GM18508 (cell line): ENCODE results near the gene KIR2DL4.
"Not testable (repeated sequence)": the region's sequence is repeated elsewhere in the genome, so short reads cannot be mapped to it uniquely, and the experiment has no call there.

ENCODE experiments used
- ATAC-seq: cut with Tn5 transposase; IDR thresholded peaks from one replicate; pipeline ENCODE4 v1.9.1; 2021; ENCODE audit warnings: moderate number of reproducible peaks; ENCODE audit not compliant: insufficient read depth, unreplicated experiment

Gene KIR2DL4

DNA sequence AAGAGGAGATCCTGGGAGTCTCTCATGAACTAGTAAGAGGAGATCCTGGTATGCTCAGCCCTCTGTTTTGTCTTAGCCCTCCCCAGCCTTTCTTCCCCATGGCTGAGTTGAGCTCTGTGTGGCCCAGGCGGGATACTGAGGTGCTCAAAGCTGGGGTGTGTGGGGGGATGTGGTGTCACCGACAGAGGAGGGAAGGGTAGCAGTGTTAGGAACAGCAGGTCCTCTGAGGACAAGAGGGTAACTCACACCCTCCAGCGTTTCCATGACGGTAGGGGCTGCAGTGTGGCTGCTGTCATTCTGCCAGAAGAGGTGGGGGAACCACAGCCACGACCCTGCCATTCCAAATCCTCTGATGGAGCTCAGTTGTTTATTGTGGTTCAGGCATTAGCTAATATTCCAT is 691 bp downstream of the KIR2DL4 start:
- no peak for ATAC-seq

DNA sequence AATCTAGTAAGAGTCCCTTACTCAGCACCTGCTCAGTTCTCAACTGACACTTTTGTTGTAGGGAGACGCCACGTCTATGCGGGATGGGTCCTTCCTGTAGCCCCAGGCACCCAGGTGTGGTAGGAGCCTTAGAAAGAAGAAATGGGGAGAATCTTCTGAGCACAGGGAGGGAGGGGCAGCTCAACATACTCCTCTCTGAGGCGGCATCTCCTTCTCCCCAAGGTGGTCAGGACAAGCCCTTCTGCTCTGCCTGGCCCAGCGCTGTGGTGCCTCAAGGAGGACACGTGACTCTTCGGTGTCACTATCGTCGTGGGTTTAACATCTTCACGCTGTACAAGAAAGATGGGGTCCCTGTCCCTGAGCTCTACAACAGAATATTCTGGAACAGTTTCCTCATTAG is 1.2 kb downstream of the KIR2DL4 start:
- ATAC-seq = no peak

DNA sequence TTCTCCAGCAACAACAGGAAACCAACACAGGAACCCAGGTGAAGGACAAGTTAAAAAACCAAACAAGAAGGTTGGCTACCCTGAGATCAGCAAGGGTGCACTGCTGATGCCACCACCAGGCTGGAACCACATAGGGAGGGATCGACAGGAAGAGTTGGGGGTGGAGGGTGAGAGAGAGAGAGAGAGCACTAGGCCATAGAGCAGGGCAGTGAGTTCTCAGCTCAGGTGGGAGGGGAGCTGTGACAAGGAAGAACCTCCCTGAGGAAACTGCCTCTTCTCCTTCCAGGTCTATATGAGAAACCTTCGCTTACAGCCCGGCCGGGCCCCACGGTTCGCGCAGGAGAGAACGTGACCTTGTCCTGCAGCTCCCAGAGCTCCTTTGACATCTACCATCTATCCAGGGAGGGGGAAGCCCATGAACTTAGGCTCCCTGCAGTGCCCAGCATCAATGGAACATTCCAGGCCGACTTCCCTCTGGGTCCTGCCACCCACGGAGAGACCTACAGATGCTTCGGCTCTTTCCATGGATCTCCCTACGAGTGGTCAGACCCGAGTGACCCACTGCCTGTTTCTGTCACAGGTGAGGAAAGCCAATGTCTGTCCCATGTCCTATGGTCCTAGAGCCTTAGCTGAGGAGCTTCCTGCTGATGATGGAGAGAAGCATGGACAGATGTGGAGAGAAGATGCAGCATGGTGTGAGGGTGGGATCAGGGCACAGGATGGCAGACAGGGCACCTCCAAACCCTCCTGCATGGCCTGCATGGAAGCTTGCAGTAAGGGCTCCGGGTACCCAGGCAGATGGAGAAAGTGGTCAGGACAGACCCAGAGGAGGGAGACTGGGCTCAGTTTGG is 2.5 kb downstream of the KIR2DL4 start:
- ATAC-seq = no peak

DNA sequence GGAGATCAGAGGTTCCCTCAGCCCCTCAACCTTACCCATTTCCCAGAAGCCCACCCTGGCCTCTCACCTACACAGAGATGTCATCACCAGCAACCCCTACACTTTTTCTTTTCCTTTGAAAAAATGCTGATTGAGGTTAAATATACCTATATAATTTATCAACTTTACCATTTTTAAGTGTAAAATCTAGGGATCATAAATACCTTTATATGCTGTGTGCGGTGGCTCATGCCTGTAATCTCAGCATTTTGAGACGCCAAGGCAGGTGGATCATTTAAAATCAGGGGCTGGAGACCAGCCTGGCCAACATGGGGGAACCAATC is 3.1 kb downstream of the KIR2DL4 start:
- no peak for ATAC-seq

DNA sequence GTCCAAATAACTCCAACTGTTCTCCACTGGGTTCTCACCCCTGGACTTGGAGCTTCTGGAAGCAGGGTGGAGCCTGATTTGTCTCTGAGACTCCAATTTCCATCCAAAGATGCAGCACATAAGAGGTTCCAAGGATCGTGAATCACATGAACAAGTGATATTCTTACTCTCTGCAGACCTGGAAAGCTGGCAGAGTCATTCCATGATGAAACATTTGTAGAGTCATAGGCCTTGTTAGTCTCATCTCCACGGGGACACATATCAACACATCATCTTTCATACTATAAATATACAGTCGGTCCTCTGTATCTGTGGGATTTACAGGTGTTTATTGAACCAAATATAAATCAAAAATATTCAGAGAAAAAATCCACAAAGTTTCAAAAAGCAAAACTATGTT is 11.2 kb downstream of the KIR2DL4 start:
- not testable (repeated sequence) for ATAC-seq

DNA sequence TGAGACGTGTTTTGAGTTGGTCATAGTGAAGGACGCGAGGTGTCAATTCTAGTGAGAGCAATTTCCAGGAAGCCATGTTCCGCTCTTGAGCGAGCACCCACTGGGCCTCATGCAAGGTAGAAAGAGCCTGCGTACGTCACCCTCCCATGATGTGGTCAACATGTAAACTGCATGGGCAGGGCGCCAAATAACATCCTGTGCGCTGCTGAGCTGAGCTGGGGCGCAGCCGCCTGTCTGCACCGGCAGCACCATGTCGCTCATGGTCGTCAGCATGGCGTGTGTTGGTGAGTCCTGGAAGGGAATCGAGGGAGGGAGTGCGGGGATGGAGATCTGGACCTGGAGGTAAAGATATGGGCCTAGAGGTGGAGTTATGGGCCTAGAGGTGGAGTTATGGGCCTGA is 12.8 kb downstream of the KIR2DL4 start, which contains the start of gene KIR3DL1:
KIR3DL1 (plus strand) TSS at position 218 of the 400 bp plus-strand sequence.
- not testable (repeated sequence) for ATAC-seq

DNA sequence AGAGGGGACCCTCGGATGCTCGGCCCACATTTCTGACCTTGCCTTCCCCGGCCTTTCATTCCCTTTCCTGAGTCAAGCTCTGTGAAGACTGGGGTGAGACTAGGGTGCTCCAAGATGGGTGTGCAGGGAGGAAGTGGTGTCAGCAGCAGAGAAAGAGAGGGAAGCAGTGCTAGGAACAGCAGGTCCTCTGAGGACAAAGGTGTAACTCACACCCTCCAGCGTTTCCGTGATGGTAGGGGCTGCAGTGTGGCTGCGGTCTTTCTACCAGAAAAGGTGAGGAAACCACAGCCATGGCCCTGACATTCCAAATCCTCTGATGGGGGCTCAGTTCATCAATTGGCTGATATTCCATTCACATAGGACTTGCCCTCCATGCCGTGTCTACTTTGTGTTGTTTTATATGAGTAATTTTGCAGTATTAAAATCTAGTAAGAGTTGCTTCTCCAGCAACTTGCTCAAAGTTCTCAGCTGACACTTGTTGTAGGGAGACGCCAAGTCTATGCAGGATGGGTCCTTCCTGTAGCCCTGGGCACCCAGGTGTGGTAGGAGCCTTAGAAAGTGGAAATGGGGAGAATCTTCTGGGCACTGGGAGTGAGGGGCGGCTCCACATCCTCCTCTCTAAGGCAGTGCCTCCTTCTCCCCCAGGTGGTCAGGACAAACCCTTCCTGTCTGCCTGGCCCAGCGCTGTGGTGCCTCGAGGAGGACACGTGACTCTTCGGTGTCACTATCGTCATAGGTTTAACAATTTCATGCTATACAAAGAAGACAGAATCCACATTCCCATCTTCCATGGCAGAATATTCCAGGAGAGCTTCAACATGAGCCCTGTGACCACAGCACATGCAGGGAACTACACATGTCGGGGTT is 14.5 kb downstream of the KIR2DL4 start:
- no peak for ATAC-seq

DNA sequence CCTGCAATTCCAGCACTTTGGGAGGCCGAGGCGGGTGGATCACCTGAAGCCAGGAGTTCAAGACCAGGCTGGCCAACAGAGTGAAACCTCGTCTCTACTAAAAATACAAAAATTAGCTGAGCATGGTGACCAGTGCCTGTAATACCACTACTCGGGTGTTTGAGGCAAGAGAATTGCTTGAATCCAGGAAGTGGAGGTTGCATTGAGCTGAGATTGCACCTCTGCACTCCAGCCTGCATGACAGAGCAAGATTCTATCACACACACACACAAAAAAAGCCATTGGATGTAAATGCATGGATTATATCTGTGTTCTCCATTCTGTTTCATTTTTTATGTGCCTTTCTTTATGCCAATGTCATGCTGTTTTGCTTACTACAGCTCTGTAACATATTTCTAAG is 21.0 kb downstream of the KIR2DL4 start:
- not testable (repeated sequence) for ATAC-seq

DNA sequence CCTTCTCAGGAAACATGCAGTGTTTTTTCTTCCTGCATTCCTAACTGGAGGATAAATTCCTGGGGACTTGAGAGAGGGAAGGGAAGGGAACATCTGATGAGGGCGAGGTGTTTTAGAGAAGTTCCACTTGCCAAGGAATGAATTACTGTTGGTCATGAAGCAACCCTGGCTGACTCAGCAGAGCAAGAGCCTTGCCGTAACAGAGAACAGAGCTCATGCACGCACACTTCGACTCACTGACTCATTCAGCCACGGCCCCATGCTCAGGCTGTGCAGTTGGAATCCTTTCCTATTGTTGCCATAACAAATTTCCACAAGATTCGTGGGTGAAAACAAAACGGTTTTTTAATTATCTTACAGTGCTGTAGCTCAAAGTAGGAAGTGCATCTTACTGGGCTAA is 21.9 kb downstream of the KIR2DL4 start:
- not testable (repeated sequence) for ATAC-seq

DNA sequence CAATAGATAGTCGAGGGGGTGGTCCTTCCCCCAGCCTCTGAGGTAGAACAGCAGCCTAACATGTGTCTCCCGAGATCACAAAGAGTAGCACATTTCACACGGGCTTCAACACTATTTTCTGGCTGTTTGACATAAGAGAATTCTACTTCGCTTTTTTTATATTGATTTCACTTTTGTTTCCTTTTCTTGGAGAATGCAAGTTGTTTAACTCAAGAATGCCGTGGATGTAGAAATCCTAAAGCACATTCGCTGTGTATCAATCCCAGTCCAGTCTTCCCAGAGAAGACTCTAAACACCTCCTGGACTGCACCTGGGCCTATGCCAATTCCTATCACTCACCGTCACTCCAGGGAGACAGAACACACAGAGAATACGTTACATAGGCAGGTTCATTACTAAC is 24.7 kb downstream of the KIR2DL4 start:
- not testable (repeated sequence) for ATAC-seq

DNA sequence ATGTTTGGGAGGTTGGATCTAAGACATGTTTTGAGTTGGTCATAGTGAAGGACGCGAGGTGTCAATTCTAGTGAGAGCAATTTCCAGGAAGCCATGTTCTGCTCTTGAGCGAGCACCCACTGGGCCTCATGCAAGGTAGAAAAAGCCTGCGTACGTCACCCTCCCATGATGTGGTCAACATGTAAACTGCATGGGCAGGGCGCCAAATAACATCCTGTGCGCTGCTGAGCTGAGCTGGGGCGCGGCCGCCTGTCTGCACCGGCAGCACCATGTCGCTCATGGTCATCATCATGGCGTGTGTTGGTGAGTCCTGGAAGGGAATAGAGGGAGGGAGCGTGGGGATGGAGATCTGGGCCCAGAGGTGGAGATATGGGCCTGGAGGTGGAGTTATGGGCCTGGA is 29.1 kb downstream of the KIR2DL4 start, which contains the start of gene KIR2DS4:
KIR2DS4 (plus strand) TSS at position 181 of the 400 bp plus-strand sequence.
- ATAC-seq = not testable (repeated sequence)

DNA sequence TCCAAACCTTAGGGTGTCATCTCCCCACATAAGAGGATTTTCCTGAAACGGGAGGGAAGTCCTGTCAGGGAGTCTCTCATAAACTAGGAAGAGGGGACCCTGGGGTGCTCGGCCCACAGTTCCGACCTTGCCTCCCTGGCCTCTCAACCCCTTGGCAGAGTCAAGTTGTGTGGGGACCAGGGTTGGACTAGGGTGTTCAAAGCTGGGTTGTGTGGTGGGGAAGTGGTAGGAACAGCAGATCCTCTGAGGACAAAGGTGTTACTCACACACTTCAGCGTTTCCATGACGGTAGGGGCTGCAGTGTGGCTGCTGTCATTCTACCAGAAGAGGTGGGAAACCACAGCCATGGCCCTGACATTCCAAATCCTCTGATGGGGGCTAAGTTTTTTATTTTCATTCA is 31.7 kb downstream of the KIR2DL4 start:
- not testable (repeated sequence) for ATAC-seq

DNA sequence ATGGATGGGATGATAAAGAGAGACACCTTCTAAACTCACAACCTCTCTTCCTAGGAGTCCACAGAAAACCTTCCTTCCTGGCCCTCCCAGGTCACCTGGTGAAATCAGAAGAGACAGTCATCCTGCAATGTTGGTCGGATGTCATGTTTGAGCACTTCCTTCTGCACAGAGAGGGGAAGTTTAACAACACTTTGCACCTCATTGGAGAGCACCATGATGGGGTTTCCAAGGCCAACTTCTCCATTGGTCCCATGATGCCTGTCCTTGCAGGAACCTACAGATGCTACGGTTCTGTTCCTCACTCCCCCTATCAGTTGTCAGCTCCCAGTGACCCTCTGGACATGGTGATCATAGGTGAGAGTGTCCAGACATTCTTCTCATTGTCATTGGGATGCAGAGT is 34.1 kb downstream of the KIR2DL4 start:
- ATAC-seq = not testable (repeated sequence)

DNA sequence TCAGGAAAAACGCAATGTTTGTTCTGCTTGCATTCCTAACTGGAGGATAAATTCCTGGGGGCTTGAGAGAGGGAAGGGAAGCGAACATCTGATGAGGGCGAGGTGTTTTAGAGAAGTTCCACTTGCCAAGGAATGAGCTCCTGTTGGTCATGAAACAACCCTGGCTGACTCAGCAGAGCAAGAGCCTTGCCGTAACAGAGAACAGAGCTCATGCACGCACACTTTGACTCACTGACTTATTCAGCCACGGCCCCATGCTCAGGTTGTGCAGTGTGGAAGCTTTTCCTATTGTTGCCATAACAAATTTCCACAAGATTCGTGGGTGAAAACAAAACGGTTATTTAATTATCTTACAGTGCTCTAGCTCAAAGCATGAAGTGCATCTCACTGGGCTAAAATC is 39.8 kb downstream of the KIR2DL4 start:
- ATAC-seq = not testable (repeated sequence)

DNA sequence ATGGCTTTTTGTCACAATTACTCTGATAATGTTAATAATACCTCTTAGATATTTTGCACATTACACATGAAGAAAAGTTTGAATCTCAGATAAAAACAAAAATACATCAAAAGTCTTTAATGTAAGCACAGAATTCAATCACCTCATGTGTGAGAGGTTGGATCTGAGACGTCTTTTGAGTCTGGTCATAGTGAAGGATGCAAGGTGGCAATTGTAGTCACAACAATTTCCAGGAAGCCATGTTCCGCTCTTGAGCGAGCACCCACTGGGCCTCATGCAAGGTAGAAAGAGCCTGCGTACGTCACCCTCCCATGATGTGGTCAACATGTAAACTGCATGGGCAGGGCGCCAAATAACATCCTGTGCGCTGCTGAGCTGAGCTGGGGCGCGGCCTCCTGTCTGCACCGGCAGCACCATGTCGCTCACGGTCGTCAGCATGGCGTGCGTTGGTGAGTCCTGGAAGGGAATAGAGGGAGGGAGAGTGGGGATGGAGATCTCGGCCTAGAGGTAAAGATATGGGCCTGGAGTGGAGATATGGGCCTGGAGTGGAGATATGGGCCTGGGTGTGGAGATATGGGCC is 46.7 kb downstream of the KIR2DL4 start, which contains the start of gene KIR3DL2:
KIR3DL2 (plus strand) TSS at position 383 of the 580 bp plus-strand sequence; CDS start at position 416, 33 bp downstream.
- not testable (repeated sequence) for ATAC-seq

DNA sequence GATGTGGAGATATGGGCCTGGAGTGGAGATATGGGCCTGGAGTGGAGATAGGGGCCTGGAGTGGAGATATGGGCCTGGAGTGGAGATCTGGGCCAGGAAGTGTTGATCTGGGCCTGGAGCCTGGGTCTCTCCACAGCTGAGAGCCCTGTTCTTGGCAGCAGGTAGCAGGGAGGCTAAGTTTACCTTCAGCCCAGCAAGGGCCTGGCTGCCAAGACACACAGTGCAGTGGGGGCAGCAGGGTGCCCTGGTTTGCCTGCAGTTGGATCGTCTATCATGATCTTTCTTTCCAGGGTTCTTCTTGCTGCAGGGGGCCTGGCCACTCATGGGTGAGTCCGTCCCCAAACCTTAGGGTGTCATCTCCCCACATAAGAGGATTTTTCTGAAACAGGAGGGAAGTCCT is 47.5 kb downstream of the KIR2DL4 start:
- ATAC-seq = no peak

DNA sequence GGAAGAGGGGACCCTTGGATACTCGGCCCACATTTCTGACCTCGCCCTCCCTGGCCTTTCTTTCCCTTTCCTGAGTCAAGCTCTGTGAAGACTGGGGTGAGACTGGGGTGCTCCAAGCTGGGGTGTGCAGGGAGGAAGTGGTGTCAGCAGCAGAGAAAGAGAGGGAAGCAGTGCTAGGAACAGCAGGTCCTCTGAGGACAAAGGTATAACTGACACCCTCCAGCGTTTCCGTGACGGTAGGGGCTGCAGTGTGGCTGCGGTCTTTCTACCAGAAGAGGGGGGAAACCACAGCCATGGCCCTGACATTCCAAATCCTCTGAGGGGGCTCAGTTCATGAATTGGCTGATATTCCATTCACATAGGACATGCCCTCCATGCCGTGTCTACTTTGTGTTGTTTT is 47.9 kb downstream of the KIR2DL4 start:
- ATAC-seq = no peak

DNA sequence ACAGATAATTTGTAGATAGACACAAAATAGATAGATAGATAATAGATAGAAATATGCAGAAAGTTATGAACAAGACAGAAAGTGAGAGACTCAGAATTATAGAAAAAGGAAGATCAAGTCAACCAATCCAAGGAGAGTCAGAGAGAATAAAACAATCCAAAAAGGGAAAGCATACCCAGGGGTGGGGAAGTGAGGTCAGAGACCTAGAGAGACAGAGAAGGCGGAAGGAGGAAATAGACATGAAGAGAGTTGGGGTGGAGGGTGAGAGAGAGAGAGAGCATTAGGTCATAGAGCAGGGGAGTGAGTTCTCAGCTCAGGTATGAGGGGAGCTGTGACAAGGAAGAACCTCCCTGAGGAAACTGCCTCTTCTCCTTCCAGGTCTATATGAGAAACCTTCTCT is 51.8 kb downstream of the KIR2DL4 start:
- not testable (repeated sequence) for ATAC-seq

DNA sequence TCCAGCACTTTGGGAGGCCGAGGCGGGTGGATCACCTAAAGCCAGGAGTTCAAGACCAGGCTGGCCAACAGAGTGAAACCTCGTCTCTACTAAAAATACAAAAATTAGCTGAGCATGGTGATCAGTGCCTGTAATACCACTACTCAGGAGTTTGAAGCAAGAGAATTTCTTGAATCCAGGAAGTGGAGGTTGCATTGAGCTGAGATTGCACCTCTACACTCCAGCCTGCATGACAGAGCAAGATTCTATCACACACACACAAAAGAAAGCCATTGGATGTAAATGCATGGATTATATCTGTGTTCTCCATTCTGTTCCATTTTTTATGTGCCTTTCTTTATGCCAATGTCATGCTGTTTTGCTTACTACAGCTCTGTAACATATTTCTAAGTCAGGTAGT is 55.1 kb downstream of the KIR2DL4 start:
- not testable (repeated sequence) for ATAC-seq

DNA sequence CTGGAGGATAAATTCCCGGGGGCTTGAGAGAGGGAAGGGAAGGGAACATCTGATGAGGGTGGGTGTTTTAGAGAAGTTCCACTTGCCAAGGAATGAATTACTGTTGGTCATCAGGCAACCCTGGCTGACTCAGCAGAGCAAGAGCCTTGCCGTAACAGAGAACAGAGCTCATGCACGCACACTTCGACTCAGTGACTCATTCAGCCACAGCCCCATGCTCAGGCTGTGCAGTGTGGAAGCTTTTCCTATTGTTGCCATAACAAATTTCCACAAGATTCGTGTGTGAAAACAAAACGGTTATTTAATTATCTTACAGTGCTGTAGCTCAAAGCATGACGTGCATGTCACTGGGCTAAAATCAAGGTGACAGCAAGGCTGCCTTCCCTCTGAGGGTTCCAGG is 56.0 kb downstream of the KIR2DL4 start:
- ATAC-seq = not testable (repeated sequence)

DNA sequence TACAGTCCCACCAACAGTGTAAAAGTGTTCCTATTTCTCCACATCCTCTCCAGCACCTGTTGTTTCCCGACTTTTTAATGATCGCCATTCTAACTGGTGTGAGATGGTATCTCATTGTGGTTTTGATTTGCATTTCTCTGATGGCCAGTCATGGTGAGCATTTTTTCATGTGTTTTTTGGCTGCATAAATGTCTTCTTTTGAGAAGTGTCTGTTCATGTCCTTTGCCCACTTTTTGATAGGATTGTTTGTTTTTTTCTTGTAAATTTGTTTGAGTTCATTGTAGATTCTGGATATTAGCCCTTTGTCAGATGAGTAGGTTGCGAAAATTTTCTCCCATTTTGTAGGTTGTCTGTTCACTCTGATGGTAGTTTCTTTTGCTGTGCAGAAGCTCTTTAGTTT is 60.0 kb downstream of the KIR2DL4 start:
- not testable (repeated sequence) for ATAC-seq
